NCI-H524 (cell line): ENCODE results near the gene MRPL52.
A peak's percentile ranks its signal among the peaks of the same experiment; 100 is the strongest.
"Not testable (repeated sequence)": the region's sequence is repeated elsewhere in the genome, so short reads cannot be mapped to it uniquely, and the experiment has no call there.

Experiments
- DNase-seq, 2 experiments: peaks; one replicate each; lab custom pipeline; 2025; lab: John Stamatoyannopoulos, UW

MRPL52 gene

GRCh38 chr14:22829661-22830442, at the start of gene MRPL52:
TSS of gene MRPL52 (plus strand) at chr14:22829887. CDS start at chr14:22829913, 26 bp downstream.
- peak; percentile 92 to 98 for DNase-seq

- DNase-seq, result no peak
Observed at GRCh38 chr14:22780105-22780679, 49.5 kb upstream of the MRPL52 start.

GRCh38 chr14:22780941-22781300, 48.8 kb upstream of the MRPL52 start:
- no peak for DNase-seq

GRCh38 chr14:22781301-22781991, 48.2 kb upstream of the MRPL52 start:
- no peak for DNase-seq

- DNase-seq, result no peak
Observed at GRCh38 chr14:22786685-22787084, 43.0 kb upstream of the MRPL52 start.

GRCh38 chr14:22791301-22791700, 38.4 kb upstream of the MRPL52 start:
- DNase-seq, result no peak

GRCh38 chr14:22792158-22792557, 37.5 kb upstream of the MRPL52 start:
- no peak for DNase-seq

GRCh38 chr14:22793550-22793949, 36.1 kb upstream of the MRPL52 start:
- not testable (repeated sequence) for DNase-seq

- no peak for DNase-seq
Observed at GRCh38 chr14:22793976-22794375, 35.7 kb upstream of the MRPL52 start.

- DNase-seq, result no peak
Observed at GRCh38 chr14:22794551-22794951, 35.1 kb upstream of the MRPL52 start.

GRCh38 chr14:22796087-22796707, 33.5 kb upstream of the MRPL52 start:
- DNase-seq, result no peak

- DNase-seq, result no peak
Observed at GRCh38 chr14:22797017-22797917, 32.4 kb upstream of the MRPL52 start.

- DNase-seq, result no peak
Observed at GRCh38 chr14:22798528-22798927, 31.2 kb upstream of the MRPL52 start.

GRCh38 chr14:22800346-22800745, 29.3 kb upstream of the MRPL52 start:
- no peak for DNase-seq

- DNase-seq, result no peak
Observed at GRCh38 chr14:22801716-22802115, 28.0 kb upstream of the MRPL52 start.

- DNase-seq, result no peak
Observed at GRCh38 chr14:22802860-22803686, 26.6 kb upstream of the MRPL52 start.

- DNase-seq, result no peak
Observed at GRCh38 chr14:22803687-22803974, 26.1 kb upstream of the MRPL52 start.

GRCh38 chr14:22805235-22805634, 24.5 kb upstream of the MRPL52 start:
- not testable (repeated sequence) for DNase-seq

- no peak for DNase-seq
Observed at GRCh38 chr14:22807432-22808087, 22.1 kb upstream of the MRPL52 start.
